Measurements from ENCODE around the gene VPS35L.

DNA sequence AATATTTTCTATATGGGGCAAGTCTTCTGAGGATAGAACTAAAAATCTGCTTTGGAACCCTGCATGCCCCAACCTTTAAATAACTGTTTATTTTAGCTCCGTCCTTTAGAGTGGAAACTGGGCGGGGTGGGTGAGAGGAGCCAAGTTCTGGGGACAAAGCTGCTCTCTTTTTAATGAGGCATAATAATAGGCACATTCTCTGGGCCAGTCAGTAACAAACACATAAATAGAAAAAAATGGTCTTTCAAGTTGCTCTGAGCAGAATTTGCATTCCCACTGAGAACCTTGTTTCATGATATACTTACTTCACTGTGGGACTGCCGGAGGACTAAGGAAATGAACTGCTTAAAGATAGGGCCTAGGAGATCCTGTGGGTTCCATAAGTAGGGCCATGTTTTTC lies 111.0 kb downstream of the VPS35L start:
- TF ChIP-seq, protein P1, sequence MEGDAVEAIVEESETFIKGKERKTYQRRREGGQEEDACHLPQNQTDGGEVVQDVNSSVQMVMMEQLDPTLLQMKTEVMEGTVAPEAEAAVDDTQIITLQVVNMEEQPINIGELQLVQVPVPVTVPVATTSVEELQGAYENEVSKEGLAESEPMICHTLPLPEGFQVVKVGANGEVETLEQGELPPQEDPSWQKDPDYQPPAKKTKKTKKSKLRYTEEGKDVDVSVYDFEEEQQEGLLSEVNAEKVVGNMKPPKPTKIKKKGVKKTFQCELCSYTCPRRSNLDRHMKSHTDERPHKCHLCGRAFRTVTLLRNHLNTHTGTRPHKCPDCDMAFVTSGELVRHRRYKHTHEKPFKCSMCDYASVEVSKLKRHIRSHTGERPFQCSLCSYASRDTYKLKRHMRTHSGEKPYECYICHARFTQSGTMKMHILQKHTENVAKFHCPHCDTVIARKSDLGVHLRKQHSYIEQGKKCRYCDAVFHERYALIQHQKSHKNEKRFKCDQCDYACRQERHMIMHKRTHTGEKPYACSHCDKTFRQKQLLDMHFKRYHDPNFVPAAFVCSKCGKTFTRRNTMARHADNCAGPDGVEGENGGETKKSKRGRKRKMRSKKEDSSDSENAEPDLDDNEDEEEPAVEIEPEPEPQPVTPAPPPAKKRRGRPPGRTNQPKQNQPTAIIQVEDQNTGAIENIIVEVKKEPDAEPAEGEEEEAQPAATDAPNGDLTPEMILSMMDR (IDR thresholded peaks at IDR 0.05; ENCODE audit: insufficient read depth, low read depth, low read length), result no peak
- TF ChIP-seq EZH2 (IDR thresholded peaks at IDR 0.05; ENCODE audit: insufficient read depth, low read length), result no peak

All from astrocyte (in vitro differentiated cells and primary cell).